ENCODE data around the gene TIAM1.
A peak's percentile ranks its signal among the peaks of the same experiment; 100 is the strongest.

TIAM1 gene

GRCh38 chr21:31191553-31191952 lies 152.5 kb downstream of the TIAM1 start:
- Histone ChIP-seq H3K4me1 (peaks cover 8 to 20% (median 12%) of the 10 kb centered on the region in 10 experiments; a peak in 19 of 20 replicates), H3K27ac (no peak overlapping the region), H4K20me1 (no peaks in the 10 kb centered on the region), H3K4me3 (no peak overlapping the region), H3K9me3 (replicated peaks in 1 of 11) (peaks cover 0 to 3% (median 0%) of the 10 kb centered on the region in 11 experiments; a peak in 3 of 22 replicates), H3K27me3 (no peaks in the 10 kb centered on the region), H3K36me3 (peaks cover 15 to 64% (median 36%) of the 10 kb centered on the region in 11 experiments), H3K9ac (no peak overlapping the region), H3K4me2 (no peak overlapping the region)
- no peak for TF ChIP-seq Cebpa-rat (IDR thresholded peaks at IDR 0.05)

- no peak overlapping the region for H3K4me2 ChIP-seq
- H4K20me1 ChIP-seq = no peaks in the 10 kb centered on the region
- no peak overlapping the region for H3K9ac ChIP-seq
- H3K4me1 ChIP-seq = peaks cover 0 to 12% (median 9%) of the 10 kb centered on the region in 10 experiments; a peak in 19 of 20 replicates
- no peak overlapping the region for H3K4me3 ChIP-seq
- H3K36me3 ChIP-seq = peaks cover 15 to 73% (median 44%) of the 10 kb centered on the region in 11 experiments
- H3K9me3 ChIP-seq (replicated peaks in 1 of 11) = peaks cover 0 to 3% (median 0%) of the 10 kb centered on the region in 11 experiments; a peak in 1 of 22 replicates
- no peak for TF ChIP-seq Cebpa-rat (IDR thresholded peaks at IDR 0.05)
- H3K27ac ChIP-seq = no peak overlapping the region
- no peaks in the 10 kb centered on the region for H3K27me3 ChIP-seq
Observed at GRCh38 chr21:31190516-31190915, 153.5 kb downstream of the TIAM1 start.

- Histone ChIP-seq H3K4me3 (no peak overlapping the region), H3K4me2 (no peak overlapping the region), H3K36me3 (peaks cover 0 to 67% (median 24%) of the 10 kb centered on the region in 11 experiments; a peak in 19 of 22 replicates), H3K27me3 (no peaks in the 10 kb centered on the region), H3K27ac (no peak overlapping the region), H3K9me3 (replicated peaks in 1 of 11) (no peaks in the 10 kb centered on the region), H4K20me1 (no peaks in the 10 kb centered on the region), H3K4me1 (peaks cover 0 to 19% (median 15%) of the 10 kb centered on the region in 10 experiments; a peak in 17 of 20 replicates), H3K9ac (no peak overlapping the region)
- no peak for TF ChIP-seq Cebpa-rat (IDR thresholded peaks at IDR 0.05)
Observed at GRCh38 chr21:31187499-31187898, 156.6 kb downstream of the TIAM1 start.

GRCh38 chr21:31186916-31187315 lies 157.1 kb downstream of the TIAM1 start:
- TF ChIP-seq Cebpa-rat (IDR thresholded peaks at IDR 0.05) = no peak

GRCh38 chr21:31185663-31186062 lies 158.4 kb downstream of the TIAM1 start:
- H3K4me1 ChIP-seq = peaks cover 10 to 37% (median 33%) of the 10 kb centered on the region in 10 experiments
- H4K20me1 ChIP-seq = peaks cover 0 to 7% (median 0%) of the 10 kb centered on the region in 11 experiments; a peak in 1 of 22 replicates
- H3K27me3 ChIP-seq = no peaks in the 10 kb centered on the region
- no peak for TF ChIP-seq Cebpa-rat (IDR thresholded peaks at IDR 0.05)
- H3K27ac ChIP-seq = no peak overlapping the region
- H3K36me3 ChIP-seq = peaks cover 0 to 54% (median 16%) of the 10 kb centered on the region in 11 experiments; a peak in 13 of 22 replicates
- no peak overlapping the region for H3K4me3 ChIP-seq
- no peak overlapping the region for H3K4me2 ChIP-seq
- H3K9me3 ChIP-seq (replicated peaks in 1 of 11) = no peaks in the 10 kb centered on the region
- H3K9ac ChIP-seq = no peak overlapping the region

More at GRCh38 chr21:31186916-31187315, 157.1 kb downstream of the TIAM1 start:
- H3K9ac ChIP-seq = no peak overlapping the region
- H3K27ac ChIP-seq = no peak overlapping the region
- H3K4me2 ChIP-seq = no peak overlapping the region
- peaks cover 0 to 24% (median 21%) of the 10 kb centered on the region in 10 experiments; a peak in 17 of 20 replicates for H3K4me1 ChIP-seq
- H3K9me3 ChIP-seq (replicated peaks in 1 of 11) = no peaks in the 10 kb centered on the region
- H3K27me3 ChIP-seq = no peaks in the 10 kb centered on the region
- H3K4me3 ChIP-seq = no peak overlapping the region
- peaks cover 0 to 66% (median 18%) of the 10 kb centered on the region in 11 experiments; a peak in 16 of 22 replicates for H3K36me3 ChIP-seq
- H4K20me1 ChIP-seq = 0 out of 22 replicates have a peak, but pooled peaks cover 0 to 6% (median 0%) of the 10 kb centered on the region in 11 experiments

- Histone ChIP-seq H3K4me1 (peaks cover 10 to 44% (median 39%) of the 10 kb centered on the region in 10 experiments), H3K27me3 (no peaks in the 10 kb centered on the region), H3K9ac (no peak overlapping the region), H3K4me2 (peak overlapping the region in 4 of 11 experiments; percentile 3 to 11 (median 4); a peak in 4 of 22 replicates), H3K4me3 (no peak overlapping the region), H3K9me3 (replicated peaks in 1 of 11) (no peaks in the 10 kb centered on the region), H3K27ac (no peak overlapping the region), H4K20me1 (peaks cover 0 to 7% (median 0%) of the 10 kb centered on the region in 11 experiments; a peak in 1 of 22 replicates), H3K36me3 (peaks cover 0 to 48% (median 14%) of the 10 kb centered on the region in 11 experiments; a peak in 12 of 22 replicates)
- TF ChIP-seq Cebpa-rat (IDR thresholded peaks at IDR 0.05) = no peak
Observed at GRCh38 chr21:31184876-31185275, 159.2 kb downstream of the TIAM1 start.

- Histone ChIP-seq H3K27ac (no peak overlapping the region), H3K4me2 (peak overlapping the region in 4 of 11 experiments; percentile 3 to 11 (median 4); a peak in 4 of 22 replicates), H3K27me3 (no peaks in the 10 kb centered on the region), H3K9ac (no peak overlapping the region), H3K4me3 (no peak overlapping the region), H3K36me3 (peaks cover 0 to 44% (median 14%) of the 10 kb centered on the region in 11 experiments; a peak in 12 of 22 replicates), H3K4me1 (peaks cover 10 to 45% (median 40%) of the 10 kb centered on the region in 10 experiments), H4K20me1 (peaks cover 0 to 7% (median 0%) of the 10 kb centered on the region in 11 experiments; a peak in 1 of 22 replicates), H3K9me3 (replicated peaks in 1 of 11) (no peaks in the 10 kb centered on the region)
- no peak for TF ChIP-seq Cebpa-rat (IDR thresholded peaks at IDR 0.05)
Observed at GRCh38 chr21:31184459-31184858, 159.6 kb downstream of the TIAM1 start.

GRCh38 chr21:31182231-31183140 lies 161.6 kb downstream of the TIAM1 start:
- peaks cover 0 to 36% (median 11%) of the 10 kb centered on the region in 11 experiments; a peak in 12 of 22 replicates for H3K36me3 ChIP-seq
- H4K20me1 ChIP-seq = peaks cover 0 to 7% (median 0%) of the 10 kb centered on the region in 11 experiments; a peak in 1 of 22 replicates
- H3K27me3 ChIP-seq = no peaks in the 10 kb centered on the region
- H3K27ac ChIP-seq = no peak overlapping the region
- no peak overlapping the region for H3K4me3 ChIP-seq
- TF ChIP-seq Cebpa-rat (IDR thresholded peaks at IDR 0.05) = no peak
- H3K4me1 ChIP-seq = peaks cover 23 to 60% (median 56%) of the 10 kb centered on the region in 10 experiments
- 0 out of 22 replicates have a peak overlapping the region, but pooled peaks of 1 of the 11 experiments have one; percentile 24 for H3K9ac ChIP-seq
- peak overlapping the region in 9 of 11 experiments; percentile 41 to 73 (median 58); a peak in 17 of 22 replicates for H3K4me2 ChIP-seq
- no peaks in the 10 kb centered on the region for H3K9me3 ChIP-seq (replicated peaks in 1 of 11)

All from BLaER1 treated with 17β-estradiol and CSF1 and Interleukin-3, amounts not matched to agents 10 nM and 100 nM (cell line).